Measurements from ENCODE around the gene MTHFS. TPM values are rescaled to one million over a fixed set of nuclear protein-coding genes. Genes with fewer than 3 reads are reported as not detected.

Gene MTHFS
- total and polyA plus RNA-seq, 4 experiments from 2014 or later: 21.3 to 136 (median 44.2) TPM

DNA sequence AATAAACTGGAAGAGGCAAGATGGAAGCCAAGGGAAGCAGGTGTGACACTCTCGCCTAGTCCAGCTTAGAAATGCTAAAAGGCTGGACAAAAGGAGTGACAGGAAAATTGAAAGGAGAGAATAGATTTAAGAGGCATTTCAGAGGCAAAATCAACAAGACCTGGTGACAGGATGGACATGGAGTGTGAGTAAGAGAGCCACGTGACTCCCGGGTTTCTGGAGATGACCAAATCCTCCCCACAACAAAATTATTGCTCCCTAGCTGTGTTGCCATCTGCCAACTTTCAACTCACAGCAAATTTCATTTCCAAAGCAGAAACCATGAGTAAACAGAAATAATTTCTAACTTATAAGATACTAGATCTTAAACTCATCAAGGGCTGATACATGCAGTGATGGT, 52.6 kb downstream of the MTHFS start:
- Mint-ChIP-seq H3K27me3 (no peaks in the 10 kb centered on the region), H3K36me3 (peaks cover 43 to 61% of the 10 kb centered on the region in 2 donors), H3K4me3 (no peak overlapping the region), H3K9me3 (no peaks in the 10 kb centered on the region), H3K4me1 (peaks cover 5 to 16% (median 8%) of the 10 kb centered on the region in 4 donors), H3K27ac (peak overlapping the region in 4 of 7 donors; percentile 38 to 86 (median 50))
- intact Hi-C loops (cut with micrococcal nuclease): no loop called here
- ChIA-PET POLR2A (ENCODE audit: partially characterized antibody) (no interaction called here), CTCF (ENCODE audit: partially characterized antibody) (interaction anchor here (0.9 to 2.5 kb wide), 3 partner anchors 10 to 149 kb away, joined by 3 to 11 read pairs (median 5); no protein-coding TSS in a partner anchor)
- Histone ChIP-seq H3K36me3 (ENCODE audit: insufficient read depth, low read length) (peaks cover 20% of the 10 kb centered on the region), H3K4me3 (ENCODE audit: low read length in 2 of 2) (no peak overlapping the region), H3K4me1 (ENCODE audit: insufficient read depth, low read length) (no peaks in the 10 kb centered on the region), H3K9me3 (ENCODE audit: control insufficient read depth in 1 of 2, low read length in 2 of 2) (no peaks in the 10 kb centered on the region), H3K27ac (ENCODE audit: low read depth, low read length) (no peak overlapping the region), H3K27me3 (ENCODE audit: insufficient read depth, low read length) (no peaks in the 10 kb centered on the region)
- no peak for DNase-seq

- Mint-ChIP-seq H3K27ac (peak overlapping the region in 1 of 7 donors; percentile 19), H3K9me3 (no peaks in the 10 kb centered on the region), H3K4me3 (no peak overlapping the region), H3K36me3 (peaks cover 39 to 49% of the 10 kb centered on the region in 2 donors), H3K4me1 (peaks cover 0 to 3% (median 2%) of the 10 kb centered on the region in 4 donors), H3K27me3 (no peaks in the 10 kb centered on the region)
- ChIA-PET POLR2A (ENCODE audit: partially characterized antibody) (no interaction called here), CTCF (ENCODE audit: partially characterized antibody) (interaction anchor here (1.2 kb wide), 1 partner anchor 16 kb away, joined by 5 read pairs; no protein-coding TSS in a partner anchor)
- intact Hi-C loops (cut with micrococcal nuclease): no loop called here
- Histone ChIP-seq H3K36me3 (ENCODE audit: insufficient read depth, low read length) (peaks cover 4% of the 10 kb centered on the region), H3K9me3 (ENCODE audit: control insufficient read depth in 1 of 2, low read length in 2 of 2) (no peaks in the 10 kb centered on the region), H3K27me3 (ENCODE audit: insufficient read depth, low read length) (no peaks in the 10 kb centered on the region), H3K27ac (ENCODE audit: low read depth, low read length) (no peak overlapping the region), H3K4me3 (ENCODE audit: low read length in 2 of 2) (no peak overlapping the region), H3K4me1 (ENCODE audit: insufficient read depth, low read length) (no peaks in the 10 kb centered on the region)
- DNase-seq: no peak
Measured at GRCh38 chr15:79837846-79838245, 59.0 kb downstream of the MTHFS start.

- Histone ChIP-seq H3K4me1 (ENCODE audit: insufficient read depth, low read length) (no peaks in the 10 kb centered on the region), H3K27ac (ENCODE audit: low read depth, low read length) (no peak overlapping the region), H3K4me3 (ENCODE audit: low read length in 2 of 2) (no peak overlapping the region), H3K36me3 (ENCODE audit: insufficient read depth, low read length) (no peaks in the 10 kb centered on the region), H3K9me3 (ENCODE audit: control insufficient read depth in 1 of 2, low read length in 2 of 2) (no peaks in the 10 kb centered on the region), H3K27me3 (ENCODE audit: insufficient read depth, low read length) (no peaks in the 10 kb centered on the region)
- H3K27ac Mint-ChIP-seq: peak overlapping the region in 1 of 7 donors; percentile 19
- ChIA-PET CTCF (ENCODE audit: partially characterized antibody) (interaction anchor here (1.1 kb wide), 1 partner anchor 19 kb away, joined by 4 read pairs; no protein-coding TSS in a partner anchor), POLR2A (ENCODE audit: partially characterized antibody) (no interaction called here)
- no peaks in the 10 kb centered on the region for H3K27me3 Mint-ChIP-seq
- no peak overlapping the region for H3K4me3 Mint-ChIP-seq
- H3K9me3 Mint-ChIP-seq: no peaks in the 10 kb centered on the region
- DNase-seq: no peak
- H3K4me1 Mint-ChIP-seq: peaks cover 0 to 3% (median 2%) of the 10 kb centered on the region in 4 donors
- intact Hi-C loops (cut with micrococcal nuclease): no loop called here
- peaks cover 32 to 40% of the 10 kb centered on the region in 2 donors for H3K36me3 Mint-ChIP-seq
Measured at GRCh38 chr15:79834495-79834894, 62.3 kb downstream of the MTHFS start.

DNA sequence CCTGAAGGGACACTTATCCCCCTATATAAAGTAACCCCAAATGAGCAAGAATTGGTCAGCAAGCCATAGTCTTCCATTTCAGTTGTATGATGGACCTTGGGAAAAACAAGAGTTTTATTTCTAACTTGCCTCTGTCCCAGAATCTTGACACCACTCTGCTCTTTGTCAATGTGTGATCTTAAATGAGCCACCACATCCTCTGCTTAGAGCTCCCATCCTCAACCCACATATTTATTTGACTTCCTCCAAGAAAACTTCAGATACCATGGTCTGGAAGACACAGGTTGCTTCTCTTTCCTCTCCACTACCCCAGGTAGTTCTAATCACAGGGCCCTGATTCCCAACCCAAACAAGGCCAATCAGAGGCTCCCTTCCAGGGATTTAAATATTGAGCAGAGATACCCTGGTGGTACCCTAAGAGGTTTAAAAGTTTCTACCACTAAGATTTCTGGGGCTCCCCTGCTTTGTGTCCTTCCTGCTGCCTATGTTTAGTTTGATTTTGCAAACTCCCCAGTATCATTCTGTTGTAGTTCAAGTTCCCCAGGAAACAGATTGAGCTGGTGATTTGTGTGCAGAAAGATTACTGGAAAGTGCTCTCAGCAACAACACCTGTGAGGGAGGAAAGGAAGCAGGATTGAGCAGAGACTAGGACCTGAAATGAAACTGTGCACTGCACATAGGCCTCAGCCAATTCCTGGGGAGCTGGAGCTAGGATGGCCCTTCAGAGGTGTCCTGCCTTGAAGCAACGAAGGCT, 64.3 kb downstream of the MTHFS start:
- H3K4me1 Mint-ChIP-seq: peaks cover 0 to 3% (median 2%) of the 10 kb centered on the region in 4 donors
- peak overlapping the region in 2 of 7 donors; percentile 34 to 57 for H3K27ac Mint-ChIP-seq
- no peaks in the 10 kb centered on the region for H3K36me3 ChIP-seq (ENCODE audit: insufficient read depth, low read length)
- intact Hi-C loops (cut with micrococcal nuclease): no loop called here
- H3K4me3 ChIP-seq (ENCODE audit: low read length in 2 of 2): no peak overlapping the region
- H3K36me3 Mint-ChIP-seq: peaks cover 18 to 24% of the 10 kb centered on the region in 2 donors
- CTCF ChIA-PET (ENCODE audit: partially characterized antibody): interaction anchor here (1.3 to 2.6 kb wide), 2 partner anchors 18 to 21 kb away, joined by 3 to 11 read pairs; no protein-coding TSS in a partner anchor
- POLR2A ChIA-PET (ENCODE audit: partially characterized antibody): no interaction called here
- no peaks in the 10 kb centered on the region for H3K4me1 ChIP-seq (ENCODE audit: insufficient read depth, low read length)
- no peaks in the 10 kb centered on the region for H3K27me3 ChIP-seq (ENCODE audit: insufficient read depth, low read length)
- no peaks in the 10 kb centered on the region for H3K9me3 ChIP-seq (ENCODE audit: control insufficient read depth in 1 of 2, low read length in 2 of 2)
- H3K27me3 Mint-ChIP-seq: no peaks in the 10 kb centered on the region
- H3K4me3 Mint-ChIP-seq: no peak overlapping the region
- H3K27ac ChIP-seq (ENCODE audit: low read depth, low read length): no peak overlapping the region
- H3K9me3 Mint-ChIP-seq: no peaks in the 10 kb centered on the region
- DNase-seq: no peak

- intact Hi-C loops (cut with micrococcal nuclease): no loop called here
- ChIA-PET CTCF (ENCODE audit: partially characterized antibody) (interaction anchor here (1.4 to 2.6 kb wide), 2 partner anchors 20 to 22 kb away, joined by 3 to 11 read pairs; no protein-coding TSS in a partner anchor), POLR2A (ENCODE audit: partially characterized antibody) (no interaction called here)
- Histone ChIP-seq H3K27me3 (ENCODE audit: insufficient read depth, low read length) (no peaks in the 10 kb centered on the region), H3K4me3 (ENCODE audit: low read length in 2 of 2) (no peak overlapping the region), H3K9me3 (ENCODE audit: control insufficient read depth in 1 of 2, low read length in 2 of 2) (no peaks in the 10 kb centered on the region), H3K27ac (ENCODE audit: low read depth, low read length) (no peak overlapping the region), H3K4me1 (ENCODE audit: insufficient read depth, low read length) (no peaks in the 10 kb centered on the region), H3K36me3 (ENCODE audit: insufficient read depth, low read length) (no peaks in the 10 kb centered on the region)
- Mint-ChIP-seq H3K27me3 (no peaks in the 10 kb centered on the region), H3K9me3 (no peaks in the 10 kb centered on the region), H3K27ac (no peak overlapping the region), H3K4me1 (peaks cover 0 to 3% (median 2%) of the 10 kb centered on the region in 4 donors), H3K4me3 (no peak overlapping the region), H3K36me3 (peaks cover 17 to 18% of the 10 kb centered on the region in 2 donors)
- no peak for DNase-seq
Measured at GRCh38 chr15:79831604-79832003, 65.2 kb downstream of the MTHFS start.

- Histone ChIP-seq H3K4me3 (ENCODE audit: low read length in 2 of 2) (no peak overlapping the region), H3K36me3 (ENCODE audit: insufficient read depth, low read length) (no peaks in the 10 kb centered on the region), H3K9me3 (ENCODE audit: control insufficient read depth in 1 of 2, low read length in 2 of 2) (no peaks in the 10 kb centered on the region), H3K27ac (ENCODE audit: low read depth, low read length) (no peak overlapping the region), H3K4me1 (ENCODE audit: insufficient read depth, low read length) (no peaks in the 10 kb centered on the region), H3K27me3 (ENCODE audit: insufficient read depth, low read length) (no peaks in the 10 kb centered on the region)
- DNase-seq: no peak
- Mint-ChIP-seq H3K27me3 (no peaks in the 10 kb centered on the region), H3K4me3 (no peak overlapping the region), H3K27ac (no peak overlapping the region), H3K36me3 (peaks cover 13 to 15% of the 10 kb centered on the region in 2 donors), H3K9me3 (no peaks in the 10 kb centered on the region), H3K4me1 (peaks cover 0 to 3% (median under 1%) of the 10 kb centered on the region in 4 donors)
- ChIA-PET CTCF (ENCODE audit: partially characterized antibody) (no interaction called here), POLR2A (ENCODE audit: partially characterized antibody) (no interaction called here)
- intact Hi-C loops (cut with micrococcal nuclease): no loop called here
Measured at GRCh38 chr15:79829950-79830349, 66.9 kb downstream of the MTHFS start.

GRCh38 chr15:79828447-79828846, 68.4 kb downstream of the MTHFS start:
- H3K27me3 ChIP-seq (ENCODE audit: insufficient read depth, low read length): no peaks in the 10 kb centered on the region
- peaks cover 0 to 1% (median under 1%) of the 10 kb centered on the region in 4 donors for H3K4me1 Mint-ChIP-seq
- H3K4me3 Mint-ChIP-seq: no peak overlapping the region
- no peaks in the 10 kb centered on the region for H3K4me1 ChIP-seq (ENCODE audit: insufficient read depth, low read length)
- ChIA-PET CTCF (ENCODE audit: partially characterized antibody) (no interaction called here), POLR2A (ENCODE audit: partially characterized antibody) (no interaction called here)
- no peaks in the 10 kb centered on the region for H3K9me3 Mint-ChIP-seq
- no peak overlapping the region for H3K4me3 ChIP-seq (ENCODE audit: low read length in 2 of 2)
- no peaks in the 10 kb centered on the region for H3K36me3 ChIP-seq (ENCODE audit: insufficient read depth, low read length)
- H3K36me3 Mint-ChIP-seq: peaks cover 3 to 8% of the 10 kb centered on the region in 2 donors
- H3K27ac ChIP-seq (ENCODE audit: low read depth, low read length): no peak overlapping the region
- H3K27me3 Mint-ChIP-seq: no peaks in the 10 kb centered on the region
- DNase-seq: no peak
- H3K9me3 ChIP-seq (ENCODE audit: control insufficient read depth in 1 of 2, low read length in 2 of 2): no peaks in the 10 kb centered on the region
- intact Hi-C loops (cut with micrococcal nuclease): no loop called here
- H3K27ac Mint-ChIP-seq: no peak overlapping the region
